HT-29 (cell line): ENCODE measurements around the gene MLC1. TPM values are rescaled to one million over a fixed set of nuclear protein-coding genes. Genes with fewer than 3 reads are reported as not detected.
"Not testable (repeated sequence)": the region's sequence is repeated elsewhere in the genome, so short reads cannot be mapped to it uniquely, and the experiment has no call there.

Source experiments
- DNase-seq: peaks from one replicate; pipeline ENCODE4 v3.0.0-alpha.2; 2015; ENCODE audit warnings: low spot score
- total RNA-seq: library from RNA; depleted of rRNA; stranded (reverse); fragments of >200 nt; shearing (Covaris generic); gene quantifications from 2 replicates; pipeline ENCODE4 v1.2.3, GENCODE V29; 2014

The MLC1 gene
- total RNA-seq, 1 experiment from 2014 or later, result not detected

GRCh38 chr22:50104141-50104544, 18.9 kb upstream of the MLC1 start:
- DNase-seq, result no peak

GRCh38 chr22:50102946-50103345, 17.7 kb upstream of the MLC1 start:
- DNase-seq, result no peak

GRCh38 chr22:50101870-50102565, 16.8 kb upstream of the MLC1 start:
- DNase-seq, result no peak

DNA sequence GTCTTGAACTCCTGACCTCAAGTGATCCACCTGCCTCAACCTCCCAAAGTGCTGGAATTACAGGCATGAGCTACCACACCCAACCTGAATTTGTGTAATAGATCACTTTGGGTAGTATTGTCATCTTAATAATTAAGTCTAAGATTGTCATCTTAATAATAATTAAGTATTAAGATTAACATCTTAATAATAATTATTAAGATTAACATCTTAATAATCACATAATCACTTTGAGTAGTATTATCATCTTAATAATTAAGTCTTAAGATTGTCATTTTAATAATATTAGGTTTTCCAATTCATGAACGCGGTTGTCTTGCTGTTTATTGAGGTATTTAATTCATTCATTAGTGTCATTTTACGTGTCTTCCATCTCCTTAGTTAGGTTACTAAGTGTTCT, 12.8 kb upstream of the MLC1 start:
- no peak for DNase-seq

DNA sequence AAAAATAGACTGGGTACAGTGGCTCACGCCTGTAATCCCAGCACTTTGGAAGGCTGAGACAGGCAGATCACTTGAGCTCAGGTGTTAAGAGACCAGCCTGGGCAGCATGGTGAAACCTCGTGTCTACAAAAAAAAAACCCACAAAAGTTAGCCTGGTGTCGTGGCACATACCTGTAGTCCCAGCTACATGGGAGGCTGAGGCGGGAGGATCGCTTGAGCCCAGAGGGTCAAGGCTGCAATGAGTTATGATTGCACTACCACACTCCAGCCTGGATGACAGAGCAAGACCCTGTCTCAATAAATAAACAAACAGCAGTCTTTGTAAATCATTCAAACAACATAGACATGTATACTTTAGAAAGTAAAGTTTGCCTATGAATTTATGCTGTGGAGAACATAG, 7.1 kb upstream of the MLC1 start:
- DNase-seq, result no peak

- no peak for DNase-seq
Measured at GRCh38 chr22:50091092-50091768, 6.0 kb upstream of the MLC1 start.

GRCh38 chr22:50090412-50090714, 5.1 kb upstream of the MLC1 start:
- no peak for DNase-seq

GRCh38 chr22:50089682-50090411, 4.6 kb upstream of the MLC1 start, which contains the start of gene MOV10L1:
Gene MOV10L1 (plus strand): TSS chr22:50090006. CDS start chr22:50090089, 83 bp downstream.
- no peak for DNase-seq

- DNase-seq, result no peak
Measured at GRCh38 chr22:50089231-50089630, 4.0 kb upstream of the MLC1 start.

- DNase-seq, result no peak
Measured at GRCh38 chr22:50088096-50088495, 2.9 kb upstream of the MLC1 start.

GRCh38 chr22:50087646-50088045, 2.4 kb upstream of the MLC1 start:
- no peak for DNase-seq

- DNase-seq, result not testable (repeated sequence)
Measured at GRCh38 chr22:50086975-50087374, 1.7 kb upstream of the MLC1 start.

DNA sequence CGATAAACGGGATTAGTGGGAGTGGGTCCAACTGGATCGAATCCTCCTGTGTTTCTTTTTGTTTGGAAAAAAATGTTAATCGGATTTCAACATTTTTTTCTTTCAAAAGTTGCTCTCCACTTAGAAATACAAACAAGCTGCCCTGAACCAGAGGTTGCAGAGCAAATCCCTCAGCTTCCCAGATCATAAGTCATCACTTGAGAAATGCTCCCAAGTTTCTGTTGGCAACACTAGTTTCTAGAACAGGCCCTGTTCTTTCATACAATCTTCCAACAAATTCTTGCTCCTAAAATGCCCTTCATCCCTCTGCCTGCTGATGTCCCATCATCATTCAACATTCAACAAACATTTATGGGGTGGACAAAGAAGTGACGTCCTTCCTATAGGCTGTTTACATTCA, 1.3 kb upstream of the MLC1 start:
- no peak for DNase-seq

DNA sequence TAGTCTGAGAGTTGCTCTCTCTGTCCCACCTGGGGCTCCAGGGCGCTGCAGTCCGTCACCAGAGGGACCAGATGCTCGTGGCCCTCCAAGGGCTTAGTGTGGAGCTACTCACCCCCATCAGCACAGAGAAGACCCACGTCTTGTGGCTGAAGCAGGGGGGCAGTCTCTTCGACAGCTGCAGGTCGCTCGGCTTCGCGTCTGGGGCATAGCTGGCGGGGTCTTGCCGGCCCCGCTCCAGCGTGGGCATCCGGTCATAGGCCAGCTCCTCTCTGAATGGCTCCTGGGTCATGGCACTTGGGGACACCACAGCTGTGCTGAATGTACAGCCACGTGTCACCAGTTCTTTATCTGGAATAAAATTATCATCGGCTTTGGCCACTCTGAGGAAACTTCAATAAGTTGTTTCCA, 608 bp downstream of the MLC1 start:
- DNase-seq, result no peak

- DNase-seq, result no peak
Measured at GRCh38 chr22:50084080-50084477, 1.1 kb downstream of the MLC1 start.

- no peak for DNase-seq
Measured at GRCh38 chr22:50083462-50084079, 1.7 kb downstream of the MLC1 start.

GRCh38 chr22:50082961-50083461, 2.2 kb downstream of the MLC1 start:
- DNase-seq, result no peak

DNA sequence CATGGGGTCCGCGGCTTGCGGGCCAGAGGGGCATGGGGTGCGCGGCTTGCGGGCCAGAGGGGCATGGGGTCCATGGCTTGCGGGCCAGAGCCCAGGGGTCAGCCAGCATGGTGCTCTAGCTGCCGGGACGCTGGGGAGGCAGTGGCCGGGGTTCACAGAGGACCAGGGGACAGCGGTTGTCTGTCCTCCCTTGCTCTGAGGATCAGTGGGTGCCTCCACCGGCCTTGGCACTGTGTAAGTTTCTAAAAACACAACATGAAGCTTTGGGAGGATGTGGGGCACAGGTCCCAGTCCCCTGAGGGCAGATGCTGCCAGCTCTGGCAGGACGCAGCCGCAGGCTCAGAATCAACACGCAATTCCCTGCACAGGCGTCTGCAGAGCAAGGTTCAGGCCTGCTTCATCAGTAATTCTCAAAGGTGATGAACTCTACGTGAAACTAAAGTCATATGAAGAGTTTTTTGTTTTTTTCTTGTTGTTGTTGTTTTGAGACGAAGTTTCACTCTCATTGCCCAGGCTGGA, 3.0 kb downstream of the MLC1 start:
- DNase-seq, result no peak

DNA sequence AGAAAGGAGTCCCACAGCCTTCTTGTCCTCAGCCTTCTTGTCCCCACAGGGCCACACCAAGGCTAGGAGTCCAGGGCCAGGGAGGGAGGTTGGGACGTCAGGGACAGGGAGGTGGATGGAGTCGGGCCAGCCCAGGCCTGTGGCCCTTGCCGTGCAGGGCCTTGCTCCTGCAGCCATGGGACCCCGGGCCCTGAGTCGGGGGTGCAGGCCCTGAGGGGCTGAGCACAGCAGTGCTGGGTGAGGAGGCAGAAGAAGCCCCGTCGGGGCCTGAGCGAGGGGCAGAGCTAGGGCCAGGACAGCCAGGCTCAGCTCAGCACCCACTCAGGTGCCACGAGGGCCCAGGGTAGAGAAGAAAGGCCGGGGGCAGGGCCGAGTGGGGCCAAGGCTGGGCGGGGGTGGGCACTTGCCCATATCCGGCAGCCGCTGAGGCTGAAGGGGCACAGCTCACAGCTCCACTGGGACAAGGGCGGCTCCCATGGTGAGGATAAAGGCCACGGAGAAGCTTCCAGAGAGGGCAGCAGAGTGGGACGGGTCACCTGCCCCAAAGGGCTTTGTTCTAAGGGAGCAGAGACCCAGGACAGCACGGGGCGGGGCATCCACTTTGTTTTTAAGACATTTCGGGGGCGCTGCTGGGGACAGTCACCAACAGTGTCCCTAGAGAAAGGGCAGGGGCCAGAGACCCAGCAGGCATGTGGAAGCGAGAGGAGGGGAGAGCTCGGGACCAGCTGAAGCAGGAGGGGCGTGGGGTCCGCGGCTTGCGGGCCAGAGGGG, 3.6 kb downstream of the MLC1 start:
- DNase-seq, result no peak

- no peak for DNase-seq
Measured at GRCh38 chr22:50080077-50080465, 5.2 kb downstream of the MLC1 start.

DNA sequence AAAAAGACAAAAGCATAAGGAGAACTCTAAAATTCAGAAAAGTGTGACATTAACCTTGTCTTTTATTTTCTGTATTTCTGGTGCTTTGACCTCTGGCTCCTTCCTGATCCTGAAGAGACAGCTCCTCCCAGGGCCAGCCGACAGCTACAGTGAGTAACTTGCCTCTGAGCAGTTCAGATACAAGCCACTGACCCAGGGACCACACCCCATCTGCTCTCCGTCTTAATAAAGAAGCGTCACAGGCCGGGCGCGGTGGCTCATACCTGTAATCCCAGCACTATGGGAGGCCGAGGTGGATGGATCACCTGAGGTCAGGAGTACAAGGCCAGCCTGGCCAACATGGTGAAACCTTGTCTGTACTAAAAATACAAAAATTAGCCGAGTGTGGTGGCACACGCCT, 6.5 kb downstream of the MLC1 start:
- DNase-seq, result no peak
